OCI-LY1 (cell line): Measurements from ENCODE around the gene DSEL.

Experiments
- H2AFZ ChIP-seq: fragments of 200-600 bp; sonication (generic), shearing (Covaris generic); 2 replicates; pipeline ENCODE4 v1.6.0; 2014; ENCODE audit warnings: antibody characterized with exemption, mild to moderate bottlenecking, low read length
- H3F3A ChIP-seq: fragments of 200-600 bp; sonication (generic), shearing (Covaris generic); 2 replicates; pipeline ENCODE4 v1.6.0; 2014; ENCODE audit warnings: mild to moderate bottlenecking, antibody characterized with exemption, low read length, moderate library complexity; ENCODE audit not compliant: insufficient read depth
- H3K27ac ChIP-seq: fragments of 200-600 bp; sonication (generic); 2 replicates; pipeline ENCODE4 v1.5.1; 2014; ENCODE audit warnings: low read length, mixed run types, mild to moderate bottlenecking, low read depth; ENCODE audit not compliant: poor library complexity, severe bottlenecking
- H3K27me3 ChIP-seq: fragments of 200-600 bp; sonication (generic); 2 replicates; pipeline ENCODE4 v1.6.0; 2014; ENCODE audit warnings: antibody characterized with exemption, mild to moderate bottlenecking, low read length, moderate library complexity; ENCODE audit not compliant: insufficient read depth
- H3K36me3 ChIP-seq: fragments of 200-600 bp; sonication (generic); 2 replicates; pipeline ENCODE4 v1.6.1; 2014; ENCODE audit warnings: mild to moderate bottlenecking, antibody characterized with exemption, low read length, moderate library complexity, mixed read lengths; ENCODE audit not compliant: insufficient read depth
- H3K4me1 ChIP-seq: fragments of 200-600 bp; sonication (generic); 2 replicates; pipeline ENCODE4 v1.5.1; 2014; ENCODE audit warnings: mild to moderate bottlenecking, low read length, moderate library complexity; ENCODE audit not compliant: insufficient read depth, severe bottlenecking
- H3K4me2 ChIP-seq: fragments of 200-600 bp; sonication (generic), shearing (Covaris generic); 2 replicates; pipeline ENCODE4 v1.6.1; 2014; ENCODE audit warnings: low read length
- H3K4me3 ChIP-seq: fragments of 200-600 bp; sonication (generic); 2 replicates; pipeline ENCODE4 v1.5.1; 2014; ENCODE audit warnings: low read length, low read depth, mild to moderate bottlenecking, mixed read lengths; ENCODE audit not compliant: poor library complexity, severe bottlenecking
- H3K79me2 ChIP-seq: fragments of 200-600 bp; shearing (Covaris generic); 2 replicates; pipeline ENCODE4 v1.6.1; 2016; ENCODE audit warnings: mixed run types, low read length, mixed read lengths; ENCODE audit not compliant: insufficient read depth
- H3K9ac ChIP-seq: fragments of 200-600 bp; sonication (generic), shearing (Covaris generic); 2 replicates; pipeline ENCODE4 v1.6.1; 2014; ENCODE audit warnings: mild to moderate bottlenecking, low read length, mixed read lengths
- H3K9me2 ChIP-seq: fragments of 200-600 bp; sonication (generic), shearing (Covaris generic); 2 replicates; pipeline ENCODE4 v1.6.1; 2014; ENCODE audit warnings: low read depth, mild to moderate bottlenecking, low read length, mixed read lengths
- H3K9me3 ChIP-seq: fragments of 200-600 bp; shearing (Covaris generic); 2 replicates; pipeline ENCODE4 v1.6.1; 2014; ENCODE audit warnings: low read length, mixed read lengths
- H4K20me1 ChIP-seq: fragments of 200-600 bp; sonication (generic), shearing (Covaris generic); 2 replicates; pipeline ENCODE4 v1.6.0; 2016; ENCODE audit warnings: mild to moderate bottlenecking, low read length; ENCODE audit not compliant: insufficient read depth
- CTCF ChIP-seq: fragments of 200-600 bp; sonication (generic), shearing (Covaris generic); IDR thresholded peaks from 2 replicates; pipeline ENCODE4 v1.5.1; 2017; ENCODE audit warnings: mild to moderate bottlenecking, antibody characterized with exemption, low read length, moderate library complexity, mixed read lengths
- EZH2 ChIP-seq: fragments of 200-600 bp; sonication (generic), shearing (Covaris generic); IDR thresholded peaks from 2 replicates; pipeline ENCODE4 v1.8.0; 2017; ENCODE audit warnings: borderline replicate concordance, mixed run types, mild to moderate bottlenecking, antibody characterized with exemption, low read length, moderate library complexity, mixed read lengths

Gene DSEL

GRCh38 chr18:67456711-67457110, 59.8 kb downstream of the DSEL start:
- Histone ChIP-seq H3K9me2 (no peaks in the 10 kb centered on the region), H3K9me3 (no peaks in the 10 kb centered on the region), H3K27me3 (no peaks in the 10 kb centered on the region), H4K20me1 (no peaks in the 10 kb centered on the region), H3K9ac (no peak overlapping the region), H3K4me3 (no peak overlapping the region), H3K79me2 (no peaks in the 10 kb centered on the region), H3K4me1 (peaks cover 3% of the 10 kb centered on the region), H2AFZ (no peak overlapping the region), H3F3A (no peaks in the 10 kb centered on the region), H3K4me2 (no peak overlapping the region), H3K36me3 (no peaks in the 10 kb centered on the region), H3K27ac (no peak overlapping the region)
- no peak for TF ChIP-seq CTCF
- TF ChIP-seq EZH2: no peak
